Endothelial cell of umbilical vein (primary cell): ENCODE data around the gene LRRC30.

Experiments used
- CTCF ChIP-seq, 2 donors: IDR thresholded peaks; 1 replicate in 1 of 2; 2 replicates in 1 of 2; pipeline ENCODE4 v1.5.1; 2011; ENCODE audit warnings: low read length in 2 of 2, mild to moderate bottlenecking in 2 of 2, moderate library complexity in 2 of 2, control low read depth in 1 of 2, inconsistent platforms in 1 of 2, low read depth in 1 of 2; ENCODE audit not compliant: insufficient read depth in 1 of 2; ENCODE audit errors: extremely low read depth in 1 of 2
- EZH2 ChIP-seq: IDR thresholded peaks from 2 replicates; pipeline ENCODE4 v1.6.1; 2012; ENCODE audit warnings: borderline replicate concordance, low read depth, mild to moderate bottlenecking, moderate library complexity, low read length, inconsistent platforms; ENCODE audit not compliant: severe bottlenecking
- MYC ChIP-seq: IDR thresholded peaks from one replicate; pipeline ENCODE4 v1.6.1; 2011; ENCODE audit warnings: mild to moderate bottlenecking, low read depth, low read length
- POLR2A ChIP-seq: IDR thresholded peaks from 2 replicates; pipeline ENCODE4 v1.6.1; 2012; ENCODE audit warnings: low read depth, mild to moderate bottlenecking, control low read depth, low read length
- POLR2AphosphoS5 ChIP-seq: IDR thresholded peaks from 2 replicates; pipeline ENCODE4 v1.6.1; 2012; ENCODE audit warnings: low read depth, mild to moderate bottlenecking, control low read depth, low read length, moderate library complexity; ENCODE audit not compliant: insufficient read depth

GRCh38 chr18:7206217-7206616, 24.7 kb upstream of the LRRC30 start:
- TF ChIP-seq POLR2A (no peak), CTCF (IDR thresholded peaks at IDR 0.05; ENCODE audit: extremely low read depth in 1 of 2, insufficient read depth in 1 of 2, low read depth in 1 of 2, low read length in 2 of 2) (no peak), POLR2AphosphoS5 (no peak), EZH2 (no peak), MYC (no peak)
